GM19468 (cell line): ENCODE measurements around the gene TGM6.

Experiments
- ATAC-seq: cut with Tn5 transposase; IDR thresholded peaks from one replicate; pipeline ENCODE4 v1.9.1; 2021; ENCODE audit warnings: mild to moderate bottlenecking, moderate library complexity, moderate number of reproducible peaks; ENCODE audit not compliant: unreplicated experiment; ENCODE audit errors: extremely low read depth

The TGM6 gene

GRCh38 chr20:2363187-2363586 lies 17.5 kb upstream of the TGM6 start:
- no peak for ATAC-seq

- no peak for ATAC-seq
Observed at GRCh38 chr20:2363587-2363986, 17.1 kb upstream of the TGM6 start.

GRCh38 chr20:2364044-2364443 lies 16.7 kb upstream of the TGM6 start:
- no peak for ATAC-seq

- no peak for ATAC-seq
Observed at GRCh38 chr20:2365091-2365490, 15.6 kb upstream of the TGM6 start.

- ATAC-seq = no peak
Observed at GRCh38 chr20:2365666-2366065, 15.0 kb upstream of the TGM6 start.

- ATAC-seq = no peak
Observed at GRCh38 chr20:2368621-2369020, 12.1 kb upstream of the TGM6 start.

- no peak for ATAC-seq
Observed at GRCh38 chr20:2373098-2373497, 7.6 kb upstream of the TGM6 start.

- ATAC-seq = no peak
Observed at GRCh38 chr20:2374346-2375125, 6.2 kb upstream of the TGM6 start.

GRCh38 chr20:2378893-2379292 lies 1.8 kb upstream of the TGM6 start:
- ATAC-seq = no peak

- no peak for ATAC-seq
Observed at GRCh38 chr20:2379511-2380229, 1.0 kb upstream of the TGM6 start.

- no peak for ATAC-seq
Observed at GRCh38 chr20:2381303-2381702, 602 bp downstream of the TGM6 start.

- ATAC-seq = no peak
Observed at GRCh38 chr20:2382833-2383232, 2.1 kb downstream of the TGM6 start.

- no peak for ATAC-seq
Observed at GRCh38 chr20:2385026-2385425, 4.3 kb downstream of the TGM6 start.

- no peak for ATAC-seq
Observed at GRCh38 chr20:2385496-2385895, 4.8 kb downstream of the TGM6 start.

- ATAC-seq = no peak
Observed at GRCh38 chr20:2386516-2387179, 5.9 kb downstream of the TGM6 start.

GRCh38 chr20:2387180-2387577 lies 6.5 kb downstream of the TGM6 start:
- no peak for ATAC-seq

GRCh38 chr20:2387580-2387979 lies 6.9 kb downstream of the TGM6 start:
- ATAC-seq = no peak

- no peak for ATAC-seq
Observed at GRCh38 chr20:2390951-2391675, 10.4 kb downstream of the TGM6 start.

- ATAC-seq = no peak
Observed at GRCh38 chr20:2394411-2395055, 13.8 kb downstream of the TGM6 start.

GRCh38 chr20:2395136-2395535 lies 14.4 kb downstream of the TGM6 start:
- ATAC-seq = no peak
